K562 treated with DMSO at 1 percent for 4 hours (cell line): ENCODE measurements around the gene CASQ1. TPM values are rescaled to one million over a fixed set of nuclear protein-coding genes. Genes with fewer than 3 reads are reported as not detected.

Experiments used
- total RNA-seq: library from RNA; unstranded; fragments of 300-600 nt; gene quantifications from 2 replicates; pipeline ENCODE4 v1.2.3, GENCODE V29; 2022; ENCODE audit not compliant: insufficient read depth

Gene CASQ1
- not detected in 2 replicates for total RNA-seq

GRCh38 chr1:160189649-160190625 is at the start of gene CASQ1:
Gene CASQ1 (plus strand): TSS chr1:160190575. CDS start chr1:160190752, 177 bp downstream.

GRCh38 chr1:160151303-160151702 is 39.1 kb upstream of the CASQ1 start, which contains the start of gene ATP1A4:
Gene ATP1A4 (plus strand): TSS chr1:160151603. CDS start chr1:160152041, 438 bp downstream.

DNA sequence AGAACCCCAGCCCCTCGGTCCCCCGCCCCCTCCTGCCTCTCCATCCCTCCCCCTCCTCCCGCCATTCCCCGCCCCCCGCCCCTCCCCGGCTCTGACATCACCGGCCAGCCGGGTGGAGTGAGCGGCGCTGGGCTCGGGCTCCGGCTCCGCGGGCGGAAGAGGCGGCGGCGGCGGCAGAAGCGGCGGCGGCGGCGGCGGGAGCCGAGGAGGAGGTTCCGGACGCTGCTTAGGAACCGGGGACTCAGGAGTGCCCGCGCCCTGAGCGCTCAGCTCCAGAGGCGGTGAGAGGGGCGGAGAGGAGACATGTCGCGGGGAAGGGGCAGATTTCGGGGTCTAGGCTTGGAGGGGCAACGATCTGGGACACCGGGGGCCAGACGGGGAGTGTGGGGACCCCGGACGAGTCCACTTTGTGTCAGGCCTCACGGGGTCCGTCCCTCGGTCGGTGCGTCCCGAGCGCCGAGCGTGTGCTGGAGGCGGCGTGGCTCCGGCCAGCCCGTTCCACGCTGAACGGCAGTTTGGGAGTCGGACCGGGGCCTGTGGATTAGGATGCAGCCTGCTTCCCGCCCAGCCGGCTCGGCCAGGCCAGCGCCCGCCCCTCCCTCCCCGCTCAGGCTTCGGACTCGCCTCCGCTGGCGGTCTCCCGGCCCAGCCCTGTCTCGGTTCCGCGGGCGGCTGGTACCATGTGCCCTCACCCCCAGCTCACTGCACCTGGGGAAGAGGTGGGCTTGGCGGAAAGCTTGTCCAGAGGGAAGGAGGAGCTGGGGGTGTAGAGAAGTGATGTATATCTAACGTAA is 15.1 kb downstream of the CASQ1 start, which contains the start of gene PEA15:
PEA15 (plus strand) TSS at position 143 of the 794 bp plus-strand sequence. CDS start 6,161 bp downstream, outside the sequence.

Other genes starting within 250 kb of the CASQ1 start
- gene IGSF9, start 245.0 kb upstream of the CASQ1 start, total RNA-seq: not detected in 2 replicates
- gene SLAMF9, start 236.3 kb upstream of the CASQ1 start, total RNA-seq: not detected in 2 replicates
- gene PIGM, start 158.6 kb upstream of the CASQ1 start, total RNA-seq: 1.3 and 1.5 TPM in 2 replicates
- not detected in 2 replicates for gene KCNJ10, start 120.4 kb upstream of the CASQ1 start, total RNA-seq
- not detected in 2 replicates for gene KCNJ9, start 109.0 kb upstream of the CASQ1 start, total RNA-seq
- gene IGSF8, start 92.0 kb upstream of the CASQ1 start, total RNA-seq: 15.5 and 16.6 TPM in 2 replicates
- not detected in 2 replicates for gene ATP1A2, start 74.8 kb upstream of the CASQ1 start, total RNA-seq
- not detected in 2 replicates for gene ATP1A4, start 39.0 kb upstream of the CASQ1 start, total RNA-seq
- 51.5 and 73.4 TPM in 2 replicates for gene PEA15, start 14.8 kb downstream of the CASQ1 start, total RNA-seq
- gene DCAF8, start 72.0 kb downstream of the CASQ1 start, total RNA-seq: 50.7 and 83.5 TPM in 2 replicates
- gene PEX19, start 94.6 kb downstream of the CASQ1 start, total RNA-seq: 26.6 and 31.9 TPM in 2 replicates
- gene COPA, start 152.7 kb downstream of the CASQ1 start, total RNA-seq: 191 and 196 TPM in 2 replicates
- 51.8 and 56.1 TPM in 2 replicates for gene NCSTN, start 152.8 kb downstream of the CASQ1 start, total RNA-seq
- 0.48 and 0.85 TPM in 2 replicates for gene NHLH1, start 176.5 kb downstream of the CASQ1 start, total RNA-seq
- gene VANGL2, start 210.0 kb downstream of the CASQ1 start, total RNA-seq: 5.9 and 6.4 TPM in 2 replicates